Natural killer cell (primary cell): Measurements from ENCODE around the gene PLCB1. TPM values are rescaled to one million over a fixed set of nuclear protein-coding genes. Genes with fewer than 3 reads are reported as not detected.

Experiments
- ATAC-seq, 3 donors: fragments of 150-1000 bp in 2 of 3; fragments of 200-7000 bp in 1 of 3; cut with Tn5 transposase; 1 replicate in 1 of 3; 2 replicates in 2 of 3; pipeline ENCODE4 v1.10.0; 2021; ENCODE audit warnings: mild to moderate bottlenecking in 2 of 3, moderate library complexity in 2 of 3
- DNase-seq, 2 donors: peaks; one replicate each; pipeline versions ENCODE4 v3.0.0 to v3.0.0-alpha.2; 2013 to 2021; ENCODE audit warnings: mixed read lengths in 1 of 2
- H3K27ac ChIP-seq: one replicate; pipeline ENCODE4 v1.5.1; 2013; ENCODE audit warnings: mild to moderate bottlenecking, low read length
- H3K27me3 ChIP-seq: one replicate; pipeline ENCODE4 v1.6.1; 2013; ENCODE audit warnings: low read length; ENCODE audit not compliant: control insufficient read depth, insufficient read depth
- H3K36me3 ChIP-seq: one replicate; pipeline ENCODE4 v1.6.1; 2013; ENCODE audit warnings: low read length; ENCODE audit not compliant: control insufficient read depth, insufficient read depth
- H3K4me1 ChIP-seq: one replicate; pipeline ENCODE4 v1.6.1; 2013; ENCODE audit warnings: low read length; ENCODE audit not compliant: control insufficient read depth, insufficient read depth
- H3K4me3 ChIP-seq: one replicate; pipeline ENCODE4 v1.5.1; 2013; ENCODE audit warnings: low read length
- H3K9me3 ChIP-seq: one replicate; pipeline ENCODE4 v1.6.1; 2013; ENCODE audit warnings: low read length; ENCODE audit not compliant: control insufficient read depth, insufficient read depth
- H3K27ac Mint-ChIP-seq, 2 donors: one replicate each; pipeline ENCODE4 v1.8.0; 2022; ENCODE audit warnings: mild to moderate bottlenecking in 2 of 2, mixed read lengths in 2 of 2, moderate library complexity in 1 of 2
- H3K27me3 Mint-ChIP-seq, 2 donors: one replicate each; pipeline ENCODE4 v1.8.0; 2022; ENCODE audit warnings: low read depth in 2 of 2, mixed read lengths in 2 of 2
- H3K36me3 Mint-ChIP-seq: one replicate; pipeline ENCODE4 v1.8.0; 2022; ENCODE audit warnings: mixed read lengths
- H3K4me1 Mint-ChIP-seq, 2 donors: one replicate each; pipeline ENCODE4 v1.8.0; 2022; ENCODE audit warnings: mixed read lengths in 2 of 2
- H3K4me3 Mint-ChIP-seq: one replicate; pipeline ENCODE4 v1.8.0; 2022; ENCODE audit warnings: mild to moderate bottlenecking, moderate library complexity, mixed read lengths
- H3K9me3 Mint-ChIP-seq, 2 donors: one replicate each; pipeline ENCODE4 v1.8.0; 2022; ENCODE audit warnings: mixed read lengths in 2 of 2
- CTCF ChIP-seq: fragments of 200-600 bp; IDR thresholded peaks from one replicate; pipeline ENCODE4 v1.8.0; 2022; ENCODE audit warnings: antibody characterized with exemption
- WGBS: methylation state at CpG from one replicate; pipeline ENCODE4 v1.1.7; 2013; ENCODE audit warnings: missing lambda C conversion rate; ENCODE audit not compliant: insufficient coverage; 5-methylcytosine and 5-hydroxymethylcytosine counted together
- intact Hi-C: fragments of 100-400 bp; cut with micrococcal nuclease; formaldehyde crosslinking; loops from one replicate; pipeline ENCODE4 v1.14.2; 2022
- total RNA-seq, 4 donors: library from RNA; stranded (reverse); fragments of 120-200 nt in 1 of 4; gene quantifications; one replicate each; pipeline versions ENCODE4 v1.2.3 to v1.2.4, GENCODE V29; 2013 to 2022

The PLCB1 gene
- total RNA-seq, 3 donors from 2014 or later (not counting 1 experiment from before 2014, with no cell fraction given), result 48.7 to 66.2 (median 57.7) TPM

GRCh38 chr20:8443464-8444072 lies 311.5 kb downstream of the PLCB1 start:
- no peaks in the 10 kb centered on the region for H3K36me3 Mint-ChIP-seq
- H3K4me3 Mint-ChIP-seq, result no peak overlapping the region
- Histone ChIP-seq H3K36me3 (no peaks in the 10 kb centered on the region), H3K9me3 (no peaks in the 10 kb centered on the region), H3K27ac (no peak overlapping the region), H3K4me1 (no peaks in the 10 kb centered on the region), H3K27me3 (no peaks in the 10 kb centered on the region), H3K4me3 (no peak overlapping the region)
- TF ChIP-seq CTCF, result no peak
- H3K27ac Mint-ChIP-seq, result no peak overlapping the region
- H3K9me3 Mint-ChIP-seq, result no peaks in the 10 kb centered on the region
- DNase-seq (no peak), ATAC-seq (no peak)
- H3K4me1 Mint-ChIP-seq, result peaks cover 0 to 10% of the 10 kb centered on the region in 2 donors
- no peaks in the 10 kb centered on the region for H3K27me3 Mint-ChIP-seq
- intact Hi-C loops, result no loop called here
- WGBS, result 95% methylated on average over 2 of the region's 2 CpGs

- no peaks in the 10 kb centered on the region for H3K9me3 ChIP-seq
- no peak overlapping the region for H3K4me3 Mint-ChIP-seq
- no peak overlapping the region for H3K27ac ChIP-seq
- peaks cover 5 to 6% of the 10 kb centered on the region in 2 donors for H3K4me1 Mint-ChIP-seq
- intact Hi-C loops, result no loop called here
- H3K27me3 ChIP-seq, result no peaks in the 10 kb centered on the region
- H3K4me1 ChIP-seq, result no peaks in the 10 kb centered on the region
- no peak overlapping the region for H3K27ac Mint-ChIP-seq
- H3K36me3 ChIP-seq, result no peaks in the 10 kb centered on the region
- WGBS, result 95% methylated on average over 3 of the region's 3 CpGs
- no peaks in the 10 kb centered on the region for H3K36me3 Mint-ChIP-seq
- no peak for ATAC-seq
- DNase-seq, result no peak
- no peak for TF ChIP-seq CTCF
- H3K9me3 Mint-ChIP-seq, result no peaks in the 10 kb centered on the region
- H3K4me3 ChIP-seq, result no peak overlapping the region
- no peaks in the 10 kb centered on the region for H3K27me3 Mint-ChIP-seq
Observed at GRCh38 chr20:8447262-8448120, 315.4 kb downstream of the PLCB1 start.

- TF ChIP-seq CTCF, result no peak
- no peaks in the 10 kb centered on the region for H3K36me3 ChIP-seq
- no peaks in the 10 kb centered on the region for H3K9me3 Mint-ChIP-seq
- no peak overlapping the region for H3K4me3 Mint-ChIP-seq
- ATAC-seq (no peak), DNase-seq (no peak)
- H3K9me3 ChIP-seq, result no peaks in the 10 kb centered on the region
- no peak overlapping the region for H3K27ac Mint-ChIP-seq
- no peaks in the 10 kb centered on the region for H3K4me1 ChIP-seq
- H3K4me3 ChIP-seq, result no peak overlapping the region
- no peaks in the 10 kb centered on the region for H3K36me3 Mint-ChIP-seq
- H3K27me3 Mint-ChIP-seq, result no peaks in the 10 kb centered on the region
- 100% methylated on average over 5 of the region's 5 CpGs for WGBS
- no peak overlapping the region for H3K27ac ChIP-seq
- H3K4me1 Mint-ChIP-seq, result peaks cover 19 to 20% of the 10 kb centered on the region in 2 donors
- H3K27me3 ChIP-seq, result no peaks in the 10 kb centered on the region
- intact Hi-C loops, result no loop called here
Observed at GRCh38 chr20:8449123-8449522, 317.1 kb downstream of the PLCB1 start.
